ENCODE results near the gene ANK3. TPM values are rescaled to one million over a fixed set of nuclear protein-coding genes. Genes with fewer than 3 reads are reported as not detected.

ANK3 gene
- total RNA-seq, 1 experiment from 2014 or later = 69.6 TPM

- no peak for TF ChIP-seq ZNF425 (CRISPR knock-in tag; conservative IDR thresholded peaks at IDR 0.05)
- no peak for TF ChIP-seq OVOL2 (CRISPR knock-in tag; IDR thresholded peaks at IDR 0.05; ENCODE audit: borderline replicate concordance)
Observed at GRCh38 chr10:60124536-60124935, 265.1 kb downstream of the ANK3 start (continued).

GRCh38 chr10:60123668-60124067 lies 266.0 kb downstream of the ANK3 start:
- Mint-ChIP-seq H3K36me3 (no peaks in the 10 kb centered on the region), H3K4me3 (no peak overlapping the region), H3K27me3 (ENCODE audit: low read depth) (no peaks in the 10 kb centered on the region), H3K27ac (no peak overlapping the region), H3K4me1 (no peaks in the 10 kb centered on the region), H3K9me3 (no peaks in the 10 kb centered on the region)
- ATAC-seq = no peak
- POLR2A ChIA-PET = no interaction called here
- TF ChIP-seq TP53 (CRISPR knock-in tag; IDR thresholded peaks at IDR 0.05) = no peak
- DNase-seq (ENCODE audit: low spot score) = no peak
- CTCF ChIA-PET = no interaction called here

GRCh38 chr10:60123172-60123571 lies 266.5 kb downstream of the ANK3 start:
- POLR2A ChIA-PET = no interaction called here
- Mint-ChIP-seq H3K9me3 (no peaks in the 10 kb centered on the region), H3K4me1 (no peaks in the 10 kb centered on the region), H3K27ac (no peak overlapping the region), H3K27me3 (ENCODE audit: low read depth) (no peaks in the 10 kb centered on the region), H3K36me3 (no peaks in the 10 kb centered on the region), H3K4me3 (no peak overlapping the region)
- CTCF ChIA-PET = no interaction called here
- ATAC-seq (no peak), DNase-seq (ENCODE audit: low spot score) (no peak)
- no peak for TF ChIP-seq ZNF671 (CRISPR knock-in tag; IDR thresholded peaks at IDR 0.05)
- TF ChIP-seq ZNF532 (CRISPR knock-in tag; IDR thresholded peaks at IDR 0.05; ENCODE audit: borderline replicate concordance) = no peak
- no peak for TF ChIP-seq IRF2 (CRISPR knock-in tag; IDR thresholded peaks at IDR 0.05; ENCODE audit: borderline replicate concordance, low read depth)
- TF ChIP-seq STAT6 (CRISPR knock-in tag; conservative IDR thresholded peaks at IDR 0.05; ENCODE audit: low read depth) = no peak
- TF ChIP-seq JAZF1 (CRISPR knock-in tag; IDR thresholded peaks at IDR 0.05) = no peak
- TF ChIP-seq E2F1 (CRISPR knock-in tag; IDR thresholded peaks at IDR 0.05) = no peak
- no peak for TF ChIP-seq TP53 (CRISPR knock-in tag; IDR thresholded peaks at IDR 0.05)
- TF ChIP-seq SMAD4 (CRISPR knock-in tag; IDR thresholded peaks at IDR 0.05) = no peak
- TF ChIP-seq AR (CRISPR knock-in tag; IDR thresholded peaks at IDR 0.05) = no peak
- TF ChIP-seq MAX (CRISPR knock-in tag; IDR thresholded peaks at IDR 0.05) = no peak
- TF ChIP-seq ZNF281 (CRISPR knock-in tag; IDR thresholded peaks at IDR 0.05) = no peak
- TF ChIP-seq ZMAT4 (CRISPR knock-in tag; IDR thresholded peaks at IDR 0.05) = no peak
- no peak for TF ChIP-seq SP1 (CRISPR knock-in tag; conservative IDR thresholded peaks at IDR 0.05)

Measured in WTC11 (cell line).